ENCODE results near the gene ASIC2. TPM values are rescaled to one million over a fixed set of nuclear protein-coding genes. Genes with fewer than 3 reads are reported as not detected.

ASIC2 gene
- total and polyA plus RNA-seq, 10 donors = not detected

DNA sequence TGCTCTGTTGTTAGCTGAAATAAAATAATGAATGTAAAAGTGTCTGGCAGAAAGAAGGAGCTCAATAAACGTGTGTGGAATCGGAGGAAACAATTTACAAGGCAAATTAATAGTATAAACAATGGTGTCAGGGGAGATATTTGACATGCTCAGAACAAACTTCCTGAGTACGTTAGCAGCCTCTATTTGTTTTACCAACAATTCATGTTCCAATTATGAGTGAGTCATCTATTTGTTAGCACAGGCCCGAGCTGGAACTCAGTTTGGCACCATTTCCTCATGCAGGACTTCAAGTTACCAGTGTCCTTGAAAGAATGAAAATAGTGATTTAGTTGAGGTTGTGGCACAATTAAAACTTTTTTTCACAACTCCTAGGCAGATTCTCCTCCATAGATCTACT lies 9.1 kb downstream of the ASIC2 start:
- TF ChIP-seq POLR2AphosphoS5 (IDR thresholded peaks at IDR 0.05) = no peak
- TF ChIP-seq POLR2A (IDR thresholded peaks at IDR 0.05) = no peak
- TF ChIP-seq, protein P1, sequence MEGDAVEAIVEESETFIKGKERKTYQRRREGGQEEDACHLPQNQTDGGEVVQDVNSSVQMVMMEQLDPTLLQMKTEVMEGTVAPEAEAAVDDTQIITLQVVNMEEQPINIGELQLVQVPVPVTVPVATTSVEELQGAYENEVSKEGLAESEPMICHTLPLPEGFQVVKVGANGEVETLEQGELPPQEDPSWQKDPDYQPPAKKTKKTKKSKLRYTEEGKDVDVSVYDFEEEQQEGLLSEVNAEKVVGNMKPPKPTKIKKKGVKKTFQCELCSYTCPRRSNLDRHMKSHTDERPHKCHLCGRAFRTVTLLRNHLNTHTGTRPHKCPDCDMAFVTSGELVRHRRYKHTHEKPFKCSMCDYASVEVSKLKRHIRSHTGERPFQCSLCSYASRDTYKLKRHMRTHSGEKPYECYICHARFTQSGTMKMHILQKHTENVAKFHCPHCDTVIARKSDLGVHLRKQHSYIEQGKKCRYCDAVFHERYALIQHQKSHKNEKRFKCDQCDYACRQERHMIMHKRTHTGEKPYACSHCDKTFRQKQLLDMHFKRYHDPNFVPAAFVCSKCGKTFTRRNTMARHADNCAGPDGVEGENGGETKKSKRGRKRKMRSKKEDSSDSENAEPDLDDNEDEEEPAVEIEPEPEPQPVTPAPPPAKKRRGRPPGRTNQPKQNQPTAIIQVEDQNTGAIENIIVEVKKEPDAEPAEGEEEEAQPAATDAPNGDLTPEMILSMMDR (IDR thresholded peaks at IDR 0.05 in 8 of 11, conservative IDR thresholded peaks at IDR 0.05 in 3 of 11) = no peak
- H3K27ac ChIP-seq = no peak overlapping the region
- no peak for DNase-seq
- H3K36me3 ChIP-seq = no peaks in the 10 kb centered on the region
- intact Hi-C loops (cut with DNase I; ENCODE audit: low total_unique reads) = no loop called here
- WGBS, 5 donors = 35 to 47% (median 38%) methylated on average over 4 of the region's 4 CpGs
- no peak overlapping the region for H3K4me3 ChIP-seq
- peaks cover 0 to 26% (median 0%) of the 10 kb centered on the region in 7 donors for H3K27me3 ChIP-seq (replicated peaks in 1 of 7)
- H3K9me3 ChIP-seq = no peaks in the 10 kb centered on the region
- no peaks in the 10 kb centered on the region for H3K4me1 ChIP-seq

DNA sequence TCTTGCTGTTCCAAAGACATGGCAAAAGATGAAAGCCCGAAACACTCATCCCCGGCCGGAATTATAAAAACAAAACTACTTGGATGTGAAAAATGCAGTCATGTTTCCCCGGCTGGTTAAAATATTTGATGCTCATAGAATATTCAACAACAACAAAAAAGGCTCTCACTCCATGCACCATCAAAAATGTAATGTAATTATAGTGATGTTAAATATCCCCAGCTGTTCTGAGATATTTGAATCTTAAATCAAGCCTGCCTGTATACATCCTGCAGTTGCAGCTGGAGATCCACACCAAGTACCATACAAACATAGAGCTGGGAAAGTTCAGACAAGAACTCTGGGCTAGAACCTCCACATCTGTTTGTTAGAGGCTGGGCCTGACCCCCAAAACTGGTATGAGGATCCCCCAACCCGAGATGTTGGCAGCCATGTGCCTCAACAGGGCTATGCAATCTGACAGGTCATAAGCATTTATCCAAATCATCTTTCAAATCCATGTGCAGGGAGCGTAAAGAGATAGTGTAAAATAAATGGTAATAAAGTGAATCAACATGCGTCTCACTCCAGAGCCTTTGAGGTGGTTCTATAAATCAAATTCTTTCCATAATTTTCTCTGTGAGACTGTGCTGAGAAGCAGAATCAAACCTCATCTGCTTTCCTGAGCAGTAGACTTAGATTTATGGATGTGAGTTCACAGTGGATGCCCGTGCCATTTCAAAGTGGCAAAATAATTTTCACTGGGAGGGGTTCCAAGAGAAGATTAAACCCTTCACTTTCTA lies 12.7 kb downstream of the ASIC2 start:
- no peak for TF ChIP-seq POLR2A (IDR thresholded peaks at IDR 0.05)
- TF ChIP-seq, protein P1 (IDR thresholded peaks at IDR 0.05 in 8 of 11, conservative IDR thresholded peaks at IDR 0.05 in 3 of 11) = no peak
- no peak for TF ChIP-seq POLR2AphosphoS5 (IDR thresholded peaks at IDR 0.05)
- no peaks in the 10 kb centered on the region for H3K4me1 ChIP-seq
- intact Hi-C loops (cut with DNase I; ENCODE audit: low total_unique reads) = no loop called here
- peaks cover 0 to 33% (median 0%) of the 10 kb centered on the region in 7 donors for H3K27me3 ChIP-seq (replicated peaks in 1 of 7)
- DNase-seq = no peak
- no peak overlapping the region for H3K4me3 ChIP-seq
- WGBS, 5 donors = 76 to 87% (median 80%) methylated on average over 8 of the region's 8 CpGs
- H3K27ac ChIP-seq = no peak overlapping the region
- no peaks in the 10 kb centered on the region for H3K36me3 ChIP-seq
- no peaks in the 10 kb centered on the region for H3K9me3 ChIP-seq

DNA sequence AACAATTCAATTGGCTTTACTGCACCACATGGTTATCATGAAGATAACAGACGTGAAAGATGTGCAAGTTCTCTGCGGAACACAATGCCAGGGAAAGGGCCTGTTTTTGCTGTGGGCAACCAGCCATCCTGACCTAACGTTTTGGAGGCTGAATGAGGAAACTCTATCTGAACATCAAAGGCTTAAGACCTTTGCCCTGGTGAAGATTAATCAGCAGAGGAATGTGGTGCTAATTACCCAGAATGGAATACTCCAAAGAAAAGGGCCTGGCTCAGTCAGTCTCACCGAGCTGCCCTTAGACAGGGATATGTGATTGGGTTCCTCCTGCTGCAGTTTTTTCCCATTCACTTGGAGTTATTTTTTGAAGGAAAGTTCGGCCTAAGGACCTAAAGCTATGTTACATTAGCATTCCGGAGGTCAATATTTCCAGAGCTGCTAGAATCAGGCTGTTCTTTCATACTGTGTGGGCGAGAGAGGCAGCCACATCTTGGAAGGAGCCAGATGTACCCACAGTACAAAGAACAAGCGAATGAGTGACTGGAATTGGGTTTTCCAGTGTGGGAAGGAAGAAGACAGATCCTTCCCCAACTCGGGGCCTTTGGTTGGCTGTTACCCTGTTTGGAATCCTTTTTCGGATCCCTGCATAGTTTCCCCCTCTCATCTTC lies 15.5 kb downstream of the ASIC2 start:
- Histone ChIP-seq H3K4me3 (no peak overlapping the region), H3K4me1 (no peaks in the 10 kb centered on the region), H3K27ac (no peak overlapping the region), H3K27me3 (replicated peaks in 1 of 7) (peaks cover 0 to 38% (median 0%) of the 10 kb centered on the region in 7 donors), H3K9me3 (no peaks in the 10 kb centered on the region), H3K36me3 (no peaks in the 10 kb centered on the region)
- intact Hi-C loops (cut with DNase I; ENCODE audit: low total_unique reads) = no loop called here
- no peak for DNase-seq
- 51 to 65% (median 59%) methylated on average over 10 of the region's 10 CpGs for WGBS, 5 donors
- TF ChIP-seq, protein P1 (IDR thresholded peaks at IDR 0.05 in 8 of 11, conservative IDR thresholded peaks at IDR 0.05 in 3 of 11) = no peak
- TF ChIP-seq POLR2AphosphoS5 (IDR thresholded peaks at IDR 0.05) = no peak
- no peak for TF ChIP-seq POLR2A (IDR thresholded peaks at IDR 0.05)

DNA sequence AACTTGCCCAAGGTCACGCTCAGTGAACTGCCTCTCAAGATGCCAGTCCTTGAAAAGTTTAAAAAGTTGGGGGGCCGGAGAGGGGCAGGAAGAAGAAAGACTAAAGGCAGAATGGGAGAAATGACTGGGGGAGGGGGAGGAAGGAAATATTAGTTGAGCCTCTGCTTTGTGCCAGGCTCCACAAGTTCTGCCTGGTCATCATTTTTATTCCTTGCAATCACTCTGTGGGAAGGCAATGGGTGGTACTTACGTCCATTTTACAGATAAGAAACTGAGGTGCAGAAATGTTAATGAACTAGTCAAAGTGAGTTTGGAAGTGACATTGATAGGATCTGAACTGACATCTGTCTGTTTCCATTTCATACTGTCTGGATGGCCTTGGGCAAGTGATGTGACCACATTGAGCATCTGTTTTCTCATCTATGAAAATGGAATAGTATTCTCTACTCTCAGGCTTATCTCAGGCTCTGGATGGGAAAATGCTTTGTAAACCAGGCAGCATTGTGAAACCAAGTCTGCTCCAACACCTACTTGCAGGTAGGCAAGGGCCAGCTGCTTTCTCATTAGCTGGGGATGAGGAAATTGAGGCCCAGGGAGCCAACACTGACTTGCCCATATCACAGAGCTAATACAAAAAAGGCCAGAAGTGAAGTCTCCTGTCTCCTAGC lies 19.2 kb downstream of the ASIC2 start:
- H3K4me1 ChIP-seq = no peaks in the 10 kb centered on the region
- no peaks in the 10 kb centered on the region for H3K36me3 ChIP-seq
- H3K27ac ChIP-seq = no peak overlapping the region
- TF ChIP-seq, protein P1 (IDR thresholded peaks at IDR 0.05 in 8 of 11, conservative IDR thresholded peaks at IDR 0.05 in 3 of 11) = no peak
- intact Hi-C loops (cut with DNase I; ENCODE audit: low total_unique reads) = no loop called here
- 51 to 79% (median 67%) methylated on average over 3 of the region's 3 CpGs for WGBS, 5 donors
- DNase-seq = no peak
- H3K4me3 ChIP-seq = no peak overlapping the region
- H3K27me3 ChIP-seq (replicated peaks in 1 of 7) = peaks cover 0 to 33% (median 0%) of the 10 kb centered on the region in 7 donors
- H3K9me3 ChIP-seq = no peaks in the 10 kb centered on the region
